ENCODE data around the gene ZNF888.
"Not testable (repeated sequence)": the region's sequence is repeated elsewhere in the genome, so short reads cannot be mapped to it uniquely, and the experiment has no call there.

The ZNF888 gene

GRCh38 chr19:52936954-52937325, 13.7 kb upstream of the ZNF888 start:
- TF ChIP-seq ZBTB49 (tag by site-specific recombination; IDR thresholded peaks at IDR 0.05; ENCODE audit: low read depth): no peak
- no peak for TF ChIP-seq GLI4 (tag by site-specific recombination; IDR thresholded peaks at IDR 0.05)
- no peak for TF ChIP-seq ZNF133 (tag by site-specific recombination; IDR thresholded peaks at IDR 0.05)
- TF ChIP-seq, protein P1, sequence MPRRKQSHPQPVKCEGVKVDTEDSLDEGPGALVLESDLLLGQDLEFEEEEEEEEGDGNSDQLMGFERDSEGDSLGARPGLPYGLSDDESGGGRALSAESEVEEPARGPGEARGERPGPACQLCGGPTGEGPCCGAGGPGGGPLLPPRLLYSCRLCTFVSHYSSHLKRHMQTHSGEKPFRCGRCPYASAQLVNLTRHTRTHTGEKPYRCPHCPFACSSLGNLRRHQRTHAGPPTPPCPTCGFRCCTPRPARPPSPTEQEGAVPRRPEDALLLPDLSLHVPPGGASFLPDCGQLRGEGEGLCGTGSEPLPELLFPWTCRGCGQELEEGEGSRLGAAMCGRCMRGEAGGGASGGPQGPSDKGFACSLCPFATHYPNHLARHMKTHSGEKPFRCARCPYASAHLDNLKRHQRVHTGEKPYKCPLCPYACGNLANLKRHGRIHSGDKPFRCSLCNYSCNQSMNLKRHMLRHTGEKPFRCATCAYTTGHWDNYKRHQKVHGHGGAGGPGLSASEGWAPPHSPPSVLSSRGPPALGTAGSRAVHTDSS (tag by site-specific recombination; IDR thresholded peaks at IDR 0.05): no peak
- TF ChIP-seq ZNF510 (tag by site-specific recombination; IDR thresholded peaks at IDR 0.05; ENCODE audit: insufficient replicate concordance): no peak
- CTCF ChIA-PET: no interaction called here
- POLR2A ChIA-PET: no interaction called here

DNA sequence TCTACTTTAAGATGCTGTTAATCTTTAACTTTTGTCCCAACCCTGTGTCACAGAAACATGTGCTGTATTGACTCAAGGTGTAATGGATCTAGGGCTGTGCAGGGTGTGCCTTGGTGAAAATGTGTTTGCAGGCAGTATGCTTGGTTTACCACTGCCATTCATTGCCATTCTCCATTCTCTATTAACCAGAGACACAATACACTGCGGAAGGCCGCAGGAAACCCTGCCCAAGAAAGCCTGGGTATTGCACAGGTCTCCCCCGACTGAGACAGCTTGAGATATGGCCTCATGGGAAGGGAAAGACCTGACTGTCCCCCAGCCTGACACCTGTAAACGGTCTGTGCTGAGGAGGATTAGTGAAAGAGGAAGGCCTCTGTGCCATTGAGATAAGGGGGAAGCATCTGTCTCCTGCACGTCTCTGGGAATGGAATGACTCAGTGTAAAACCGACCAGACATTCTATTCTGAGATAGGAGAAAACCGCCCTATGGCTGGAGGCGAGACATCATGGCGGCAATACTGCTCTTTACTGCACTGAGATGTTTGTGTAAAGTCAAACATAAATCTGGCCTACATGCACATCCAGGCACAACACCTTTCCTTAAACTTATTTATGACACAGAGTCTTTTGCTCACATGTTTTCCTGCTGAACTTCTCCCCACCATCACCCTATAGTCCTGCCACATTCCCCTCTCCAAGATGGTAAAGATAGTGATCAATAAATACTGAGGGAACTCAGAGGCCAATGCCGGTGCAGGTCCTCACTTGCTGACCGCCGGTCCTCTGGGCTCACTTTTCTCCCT, 13.1 kb upstream of the ZNF888 start:
- Histone ChIP-seq H3K27ac (ENCODE audit: extremely low read depth, low read depth, low read length) (no peak overlapping the region), H3K4me3 (ENCODE audit: low read depth, low read length) (no peak overlapping the region), H3K36me3 (ENCODE audit: control insufficient read depth in 2 of 2, insufficient read depth in 1 of 2, low read length in 2 of 2) (peaks cover 0 to 7% of the 10 kb centered on the region in 2 experiments; a peak in 1 of 3 replicates), H3K4me1 (ENCODE audit: control insufficient read depth, insufficient read depth, low read length) (no peaks in the 10 kb centered on the region), H3K9me3 (ENCODE audit: control insufficient read depth, insufficient read depth, low read depth, low read length) (no peaks in the 10 kb centered on the region; the same call in 1 of the 2 replicates)
- ChIA-PET CTCF (no interaction called here), POLR2A (no interaction called here)
- no peak for TF ChIP-seq ZNF585B (tag by site-specific recombination; IDR thresholded peaks at IDR 0.05)
- TF ChIP-seq ZNF48 (tag by site-specific recombination; IDR thresholded peaks at IDR 0.05): no peak
- TF ChIP-seq ZXDB (tag by site-specific recombination; IDR thresholded peaks at IDR 0.05): no peak
- no peak for TF ChIP-seq ZBTB8A (tag by site-specific recombination; IDR thresholded peaks at IDR 0.05)
- TF ChIP-seq FEZF1 (tag by site-specific recombination; IDR thresholded peaks at IDR 0.05): no peak
- TF ChIP-seq ZNF521 (tag by site-specific recombination; IDR thresholded peaks at IDR 0.05): no peak
- no peak for TF ChIP-seq ZFP41 (tag by site-specific recombination; IDR thresholded peaks at IDR 0.05; ENCODE audit: borderline replicate concordance)

More at GRCh38 chr19:52936954-52937325, 13.7 kb upstream of the ZNF888 start:
- no peaks in the 10 kb centered on the region; the same call in 1 of the 2 replicates for H3K9me3 ChIP-seq (ENCODE audit: control insufficient read depth, insufficient read depth, low read depth, low read length)
- H3K4me3 ChIP-seq (ENCODE audit: low read depth, low read length): no peak overlapping the region
- H3K36me3 ChIP-seq (ENCODE audit: control insufficient read depth in 2 of 2, insufficient read depth in 1 of 2, low read length in 2 of 2): peaks cover 0 to 7% of the 10 kb centered on the region in 2 experiments; a peak in 1 of 3 replicates
- H3K27ac ChIP-seq (ENCODE audit: extremely low read depth, low read depth, low read length): no peak overlapping the region
- no peaks in the 10 kb centered on the region for H3K4me1 ChIP-seq (ENCODE audit: control insufficient read depth, insufficient read depth, low read length)

GRCh38 chr19:52935434-52935833, 12.2 kb upstream of the ZNF888 start:
- POLR2A ChIA-PET: no interaction called here
- Histone ChIP-seq H3K9me3 (ENCODE audit: control insufficient read depth, insufficient read depth, low read depth, low read length) (no peaks in the 10 kb centered on the region; the same call in 1 of the 2 replicates), H3K4me1 (ENCODE audit: control insufficient read depth, insufficient read depth, low read length) (no peaks in the 10 kb centered on the region), H3K27ac (ENCODE audit: extremely low read depth, low read depth, low read length) (no peak overlapping the region), H3K4me3 (ENCODE audit: low read depth, low read length) (no peak overlapping the region), H3K36me3 (ENCODE audit: control insufficient read depth in 2 of 2, insufficient read depth in 1 of 2, low read length in 2 of 2) (peaks cover 0 to 7% of the 10 kb centered on the region in 2 experiments; a peak in 1 of 3 replicates)
- CTCF ChIA-PET: no interaction called here
- TF ChIP-seq ZNF654 (tag by site-specific recombination; IDR thresholded peaks at IDR 0.05; ENCODE audit: low read depth) (no peak), ZXDB (tag by site-specific recombination; IDR thresholded peaks at IDR 0.05) (no peak), ZNF311 (tag by site-specific recombination; IDR thresholded peaks at IDR 0.05; ENCODE audit: borderline replicate concordance) (no peak), KLF8 (tag by site-specific recombination; IDR thresholded peaks at IDR 0.05) (no peak), ZNF221 (tag by site-specific recombination; IDR thresholded peaks at IDR 0.05; ENCODE audit: borderline replicate concordance) (no peak), ZFP3 (tag by site-specific recombination; IDR thresholded peaks at IDR 0.05; ENCODE audit: low read depth) (no peak), ZNF558 (tag by site-specific recombination; IDR thresholded peaks at IDR 0.05) (no peak), ZNF449 (tag by site-specific recombination; IDR thresholded peaks at IDR 0.05) (no peak), ZNF514 (tag by site-specific recombination; IDR thresholded peaks at IDR 0.05) (no peak), ZNF292 (tag by site-specific recombination; IDR thresholded peaks at IDR 0.05; ENCODE audit: borderline replicate concordance, low read depth) (no peak), ZNF138 (tag by site-specific recombination; IDR thresholded peaks at IDR 0.05; ENCODE audit: borderline replicate concordance) (no peak), SCRT1 (tag by site-specific recombination; IDR thresholded peaks at IDR 0.05; ENCODE audit: borderline replicate concordance) (no peak)

GRCh38 chr19:52924641-52925040, 1.4 kb upstream of the ZNF888 start:
- H3K4me1 ChIP-seq (ENCODE audit: control insufficient read depth, insufficient read depth, low read length); CTCF ChIA-PET; H3K4me3 ChIP-seq (ENCODE audit: low read depth, low read length); H3K27ac ChIP-seq (ENCODE audit: extremely low read depth, low read depth, low read length); H3K9me3 ChIP-seq (ENCODE audit: control insufficient read depth, insufficient read depth, low read depth, low read length): not testable (repeated sequence)
- H3K36me3 ChIP-seq (ENCODE audit: control insufficient read depth in 2 of 2, insufficient read depth in 1 of 2, low read length in 2 of 2): peaks cover 0 to 14% of the 10 kb centered on the region in 2 experiments; a peak in 1 of 3 replicates
- POLR2A ChIA-PET: interaction anchor here (0.7 to 1.0 kb wide), 2 partner anchors 16 to 564 kb away, joined by 3 to 4 read pairs; no protein-coding TSS in a partner anchor
